NCI-H2196 (cell line): Measurements from ENCODE around the gene TPPP.
"Not testable (repeated sequence)": the region's sequence is repeated elsewhere in the genome, so short reads cannot be mapped to it uniquely, and the experiment has no call there.

Source experiments
- DNase-seq: peaks from one replicate; lab custom pipeline; 2025; ENCODE audit not compliant: unreplicated experiment; lab: John Stamatoyannopoulos, UW

The TPPP gene

DNA sequence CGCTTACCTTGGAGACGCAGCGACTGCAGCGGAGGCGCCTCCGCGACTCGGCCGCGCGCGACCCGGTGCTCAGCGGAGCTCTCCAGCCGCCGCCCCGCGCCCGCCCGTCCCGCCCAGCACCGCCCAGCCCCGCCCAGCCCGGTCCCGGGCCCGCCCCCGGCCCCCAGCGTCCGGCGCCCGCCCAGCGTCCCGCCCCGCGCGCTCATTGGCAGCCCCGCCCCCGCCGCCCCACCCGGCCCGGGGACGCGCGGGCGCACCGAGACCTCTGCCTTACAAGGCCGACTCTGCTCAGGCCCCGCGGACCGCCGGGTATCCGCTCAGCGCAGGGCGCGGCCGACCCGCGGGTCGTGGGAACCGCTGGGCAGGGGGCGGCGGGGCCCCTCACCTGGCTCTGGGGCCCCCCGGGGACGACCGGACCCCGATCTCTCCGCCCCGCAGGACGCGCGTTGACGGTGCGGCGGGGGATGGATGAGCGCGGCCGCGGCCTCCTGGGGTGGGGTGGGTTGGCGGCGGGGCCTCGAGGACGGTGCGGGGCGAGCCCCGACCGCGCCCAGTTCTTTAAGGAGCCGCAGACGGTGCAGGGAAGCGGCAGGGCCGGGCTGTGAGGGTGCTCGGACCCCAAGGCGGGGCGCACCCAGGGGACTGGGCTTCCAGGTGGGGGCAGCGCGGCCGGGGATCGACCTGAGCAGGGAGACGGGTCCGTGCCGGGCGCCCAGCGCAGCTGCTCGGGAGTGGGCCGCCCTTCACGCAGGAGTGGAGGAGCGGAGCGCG is at the start of gene TPPP:
Gene TPPP (minus strand): TSS at position 82 of the 771 bp plus-strand sequence. CDS start 15,292 bp downstream, outside the sequence.
- DNase-seq = peak; percentile 79

DNA sequence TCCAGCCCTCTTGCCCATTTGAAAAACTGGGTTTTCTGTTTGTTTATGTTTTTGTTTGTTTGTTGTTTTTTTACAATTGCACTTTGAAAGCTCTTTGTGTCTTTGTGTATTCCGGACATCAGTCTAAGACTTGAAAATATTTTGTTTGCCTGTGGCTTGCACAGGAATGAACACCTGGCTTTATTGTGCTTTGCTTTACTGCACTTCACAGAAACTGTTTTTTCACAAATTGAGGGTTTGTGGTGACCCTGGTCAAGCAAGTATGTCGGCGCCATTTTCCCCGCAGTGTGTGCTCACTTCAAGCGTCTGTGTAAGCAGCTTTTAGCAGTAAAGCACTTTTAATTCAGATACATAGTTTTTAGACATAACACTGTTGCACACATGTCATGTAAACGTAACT is 49.1 kb upstream of the TPPP start:
- not testable (repeated sequence) for DNase-seq

GRCh38 chr5:734145-734544 is 41.0 kb upstream of the TPPP start:
- not testable (repeated sequence) for DNase-seq

- not testable (repeated sequence) for DNase-seq
Measured at GRCh38 chr5:732754-733454, 39.8 kb upstream of the TPPP start.

DNA sequence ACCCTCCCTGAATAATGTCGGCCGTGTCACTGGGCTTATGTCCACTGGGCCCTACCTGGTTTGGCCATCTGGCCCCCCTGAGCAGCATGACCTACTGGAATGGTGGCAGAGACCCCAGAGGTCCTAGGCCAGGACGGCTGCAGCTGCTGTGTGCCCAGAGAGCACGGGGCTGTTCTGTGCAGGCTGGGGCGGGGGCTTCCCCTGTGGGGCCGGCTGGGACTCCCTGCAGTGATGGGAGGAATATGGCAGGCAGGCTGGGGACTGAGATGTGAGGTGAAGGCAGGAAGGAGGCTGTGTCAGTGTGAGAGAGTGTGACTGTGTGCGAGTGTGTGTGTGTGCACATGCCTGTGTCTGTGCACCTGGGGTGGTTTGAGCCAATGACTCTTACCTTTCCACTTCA is 36.1 kb upstream of the TPPP start:
- DNase-seq = not testable (repeated sequence)

GRCh38 chr5:727087-727486 is 33.9 kb upstream of the TPPP start:
- not testable (repeated sequence) for DNase-seq

DNA sequence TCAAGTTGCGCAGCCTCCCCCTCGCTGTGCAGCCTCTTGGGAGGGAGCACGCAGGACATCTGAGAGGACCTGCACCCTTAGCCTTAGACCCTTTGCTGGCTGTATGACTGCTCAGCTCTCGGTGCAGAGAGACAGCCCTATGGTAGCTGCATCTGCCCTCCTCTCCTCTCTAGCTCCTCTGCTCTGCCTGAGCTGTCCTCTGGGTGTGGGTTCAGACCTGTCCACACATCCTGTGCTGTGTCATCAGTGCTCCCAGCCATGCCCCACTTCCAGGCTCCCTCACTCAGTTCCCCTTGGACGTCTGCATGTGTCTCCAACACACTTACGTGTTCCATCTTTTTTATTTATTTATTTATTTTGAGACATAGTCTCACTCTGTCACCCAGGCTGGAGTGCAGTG is 30.7 kb upstream of the TPPP start:
- not testable (repeated sequence) for DNase-seq

GRCh38 chr5:723309-723708 is 30.2 kb upstream of the TPPP start:
- DNase-seq = not testable (repeated sequence)

DNA sequence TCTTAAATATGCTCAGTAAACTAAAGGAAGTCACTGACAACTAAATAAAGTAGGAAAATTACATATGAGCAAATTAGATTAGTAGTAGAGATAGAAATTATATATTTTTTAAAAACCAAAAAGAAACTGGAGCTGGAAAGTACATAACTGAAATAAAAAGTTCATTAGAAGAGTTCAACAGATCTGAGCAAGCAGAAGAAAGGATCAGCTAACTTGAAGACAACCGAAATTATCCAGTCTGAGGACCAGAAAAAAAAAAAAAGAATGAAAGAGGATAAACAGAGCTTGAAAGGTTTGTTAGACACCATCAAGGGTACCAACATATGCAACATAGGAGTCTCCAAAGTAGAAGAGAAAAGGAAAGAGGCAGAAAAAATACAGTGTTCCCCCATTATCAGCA is 26.2 kb upstream of the TPPP start:
- DNase-seq = not testable (repeated sequence)

DNA sequence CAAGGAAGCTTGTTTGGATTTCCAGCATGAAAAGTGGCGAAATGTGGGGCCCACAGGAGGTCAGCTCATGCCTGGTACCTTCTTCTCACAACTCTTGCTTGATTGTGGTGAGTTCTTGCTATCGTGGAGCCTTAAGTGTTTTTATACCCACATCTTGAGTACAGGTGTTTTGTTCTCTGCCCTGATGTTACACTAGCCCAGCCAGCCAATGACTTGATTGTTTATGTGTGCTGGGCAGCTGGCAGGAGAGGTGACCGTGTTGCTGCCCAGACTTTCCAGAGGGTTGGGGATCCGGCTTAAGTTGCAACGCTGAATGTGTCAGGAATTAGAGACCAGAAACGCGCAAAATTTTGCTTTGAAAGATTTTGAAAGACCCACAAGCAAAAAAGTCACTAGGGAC is 24.0 kb upstream of the TPPP start:
- no peak for DNase-seq

- not testable (repeated sequence) for DNase-seq
Measured at GRCh38 chr5:716740-717139, 23.6 kb upstream of the TPPP start.

DNA sequence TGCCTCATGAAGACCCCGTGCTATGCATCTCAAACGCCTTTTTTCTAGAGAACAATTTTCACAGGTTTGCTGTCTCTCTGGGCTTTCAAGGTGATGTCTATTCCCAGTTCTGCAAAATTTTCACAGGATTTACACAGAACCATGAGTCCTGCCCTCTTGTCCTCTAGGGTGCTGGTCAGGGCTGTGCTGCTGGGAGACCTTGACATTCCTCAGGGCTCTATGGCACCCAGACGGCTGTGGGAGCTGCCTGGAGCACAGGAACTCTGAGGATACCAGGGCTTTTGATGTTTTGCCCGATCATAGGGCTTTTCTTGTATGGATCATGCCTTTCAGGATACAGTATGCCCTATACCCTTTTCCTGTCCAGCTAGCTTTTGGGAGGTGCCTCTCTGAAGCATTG is 22.5 kb upstream of the TPPP start:
- DNase-seq = not testable (repeated sequence)

DNA sequence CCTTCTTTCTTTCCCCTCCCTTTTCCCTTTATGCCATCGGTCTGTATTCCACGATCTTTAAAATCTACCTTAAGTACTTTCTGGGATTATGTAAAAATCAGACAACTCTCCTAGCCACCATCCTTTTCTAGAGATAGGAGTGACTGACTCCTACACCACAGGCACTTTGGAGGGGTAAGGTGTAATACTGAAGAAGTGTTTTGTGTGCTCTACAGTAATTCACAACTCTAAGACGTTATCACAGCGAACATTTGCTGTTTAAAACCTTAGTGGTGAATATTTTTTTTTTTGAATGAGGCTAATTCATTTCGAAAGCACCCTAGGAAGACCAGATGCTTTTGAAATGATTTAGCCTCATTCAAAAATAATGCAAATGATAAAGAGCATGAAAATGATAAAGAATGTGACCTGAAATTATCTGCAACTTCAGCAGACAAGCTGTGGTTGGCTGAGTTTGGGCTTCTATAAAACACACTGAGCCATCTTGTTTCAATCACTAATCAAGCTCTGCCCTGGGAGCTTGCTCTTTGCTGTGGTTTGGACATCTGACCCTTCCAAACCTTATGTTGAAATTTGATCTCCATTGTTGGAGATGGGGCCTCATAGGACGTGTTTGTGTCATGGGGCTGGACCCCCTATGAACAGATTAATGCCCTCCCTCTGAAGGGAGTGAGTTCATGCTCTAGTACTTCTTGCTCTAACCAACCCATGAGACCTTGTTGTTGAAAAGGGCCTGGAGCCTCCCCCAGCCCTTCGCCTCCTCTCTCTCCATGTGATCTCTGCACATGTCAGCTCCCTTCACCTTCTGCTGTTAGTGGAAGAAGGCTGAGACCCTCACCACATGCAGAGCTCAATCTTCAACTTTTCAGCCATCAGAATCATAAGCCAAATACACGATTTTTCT is 21.3 kb upstream of the TPPP start:
- DNase-seq = not testable (repeated sequence)

DNA sequence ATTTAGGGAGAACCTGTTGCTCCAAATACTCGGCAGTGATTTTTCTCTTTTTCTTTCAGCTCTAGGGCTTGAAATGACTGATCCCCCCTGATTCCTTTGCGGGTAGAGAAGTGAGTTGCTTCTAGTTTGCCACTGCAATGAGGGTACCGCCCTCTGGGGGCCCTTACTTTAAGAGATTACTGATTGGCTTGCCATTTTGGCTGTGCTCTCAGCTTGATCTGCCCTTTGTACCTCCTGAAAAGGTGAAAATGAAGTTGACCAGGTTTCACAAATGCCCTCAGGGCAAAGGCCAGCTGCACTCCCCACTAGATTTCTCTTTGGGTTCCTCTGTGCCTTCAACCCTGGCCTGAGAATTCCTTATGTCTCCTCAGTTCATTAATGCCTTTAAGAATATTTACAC is 20.5 kb upstream of the TPPP start:
- DNase-seq = not testable (repeated sequence)

DNA sequence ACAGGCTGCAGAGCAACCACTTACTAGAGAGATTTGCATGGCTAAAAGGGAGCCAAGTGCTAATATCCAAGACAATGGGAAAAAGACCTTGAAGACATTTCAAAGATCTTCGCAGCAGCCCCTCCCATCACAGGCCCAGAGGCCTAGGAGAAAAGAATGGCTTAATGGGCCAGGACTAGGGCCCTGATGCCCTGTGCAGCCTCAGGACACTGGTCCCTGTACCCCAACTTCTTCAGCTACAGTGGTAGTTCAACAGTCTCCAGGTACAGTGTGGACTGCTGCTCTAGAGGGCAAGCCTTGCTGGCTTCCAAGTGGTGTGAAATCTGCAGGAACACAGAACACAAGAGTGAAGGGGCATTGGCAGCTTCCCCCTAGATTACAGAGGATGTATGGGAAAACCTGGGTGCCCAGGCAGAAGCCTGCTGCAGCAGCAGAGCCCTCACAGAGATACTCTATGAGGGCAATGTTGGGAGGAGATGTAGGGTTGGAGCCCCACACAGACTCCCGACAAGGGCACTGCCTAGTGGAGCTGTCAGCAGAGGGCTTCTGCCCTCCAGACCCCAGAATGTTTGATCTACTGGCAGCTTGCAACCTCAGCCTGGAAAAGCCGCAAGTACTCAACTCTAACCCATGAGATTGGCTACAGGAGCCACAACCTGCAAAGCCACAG is 15.8 kb upstream of the TPPP start:
- DNase-seq = not testable (repeated sequence)

DNA sequence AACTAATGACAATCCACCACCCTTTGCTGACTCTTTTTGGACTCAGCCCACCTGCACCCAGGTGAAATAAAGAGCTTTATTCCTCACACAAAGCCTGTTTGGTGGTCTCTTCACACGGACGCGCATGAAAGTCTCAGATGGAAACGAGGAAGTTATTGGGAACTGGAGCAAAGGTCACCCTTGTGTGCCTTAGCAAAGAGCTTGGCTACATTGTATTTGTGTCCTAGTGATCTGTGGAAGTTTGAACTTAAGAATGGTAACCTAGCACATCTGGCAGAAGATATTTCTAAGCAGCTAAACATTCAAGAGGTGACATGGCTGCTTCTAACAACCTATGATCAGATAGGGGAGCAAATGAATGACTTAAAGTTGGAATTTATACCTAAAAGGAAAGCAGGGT is 15.2 kb upstream of the TPPP start:
- not testable (repeated sequence) for DNase-seq

DNA sequence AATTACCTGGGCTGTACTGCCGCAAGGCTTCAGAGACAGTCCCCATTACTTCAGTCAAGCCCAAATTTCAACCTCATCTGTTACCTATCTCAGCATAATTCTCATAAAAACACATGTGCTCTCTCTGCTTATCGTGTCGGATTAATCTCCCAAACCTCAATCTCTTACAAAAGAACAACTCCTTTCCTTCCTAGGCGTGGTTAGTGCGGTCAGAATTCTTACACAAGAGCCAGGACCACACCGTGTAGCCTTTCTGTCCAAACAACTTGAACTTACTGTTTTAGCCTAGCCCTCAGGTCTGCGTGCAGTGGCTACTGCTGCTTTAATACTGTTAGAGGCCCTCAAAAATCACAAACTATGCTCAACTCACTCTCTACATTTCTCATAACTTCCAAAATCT is 13.0 kb upstream of the TPPP start:
- DNase-seq = not testable (repeated sequence)

DNA sequence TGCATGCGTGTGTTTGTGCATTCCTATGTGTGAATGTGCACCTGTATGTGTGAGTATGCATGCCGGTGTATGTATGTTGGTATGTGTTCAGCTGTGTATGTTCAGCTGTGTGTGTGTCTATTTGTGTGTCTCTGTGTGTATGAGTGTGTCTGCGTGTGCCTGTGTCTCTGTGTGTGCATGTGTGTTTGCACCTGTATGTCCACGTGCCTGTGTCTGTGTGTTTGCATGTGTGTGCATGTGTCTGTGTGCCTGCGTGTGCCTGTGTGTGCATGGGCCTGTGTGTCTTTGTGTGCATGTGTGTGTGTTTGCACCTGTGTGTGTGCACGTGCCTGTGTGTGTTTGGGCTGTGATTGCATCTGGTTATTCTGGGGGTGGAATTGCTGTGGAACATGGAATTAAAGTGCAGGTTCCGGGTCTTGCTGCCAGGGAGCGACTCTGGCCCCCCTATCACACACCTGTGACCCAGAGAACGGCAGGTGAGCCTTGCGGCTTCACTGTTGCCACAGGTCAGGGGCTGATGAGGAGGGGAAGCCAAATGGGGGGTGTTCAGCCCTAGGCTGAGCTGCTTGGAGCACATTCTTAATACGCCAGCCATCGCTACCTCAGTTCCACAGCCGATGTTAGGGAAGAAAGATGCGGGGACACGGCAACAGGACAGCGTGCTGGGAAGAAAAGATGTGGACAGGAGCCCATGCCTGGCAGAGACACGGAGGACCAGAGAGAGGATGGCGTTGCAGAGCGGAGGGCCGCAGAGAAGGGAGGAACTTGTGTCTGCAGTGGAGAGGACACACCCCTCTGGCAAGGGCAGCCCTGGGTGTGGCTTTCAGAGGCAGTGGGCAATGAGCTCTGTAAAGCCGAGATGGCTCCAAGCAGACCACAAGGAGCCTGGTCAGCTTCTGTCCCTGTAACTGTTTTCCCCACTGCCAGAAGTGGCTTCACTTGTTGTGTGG is 3.9 kb upstream of the TPPP start:
- not testable (repeated sequence) for DNase-seq

- DNase-seq = not testable (repeated sequence)
Measured at GRCh38 chr5:696191-696590, 3.0 kb upstream of the TPPP start.

DNA sequence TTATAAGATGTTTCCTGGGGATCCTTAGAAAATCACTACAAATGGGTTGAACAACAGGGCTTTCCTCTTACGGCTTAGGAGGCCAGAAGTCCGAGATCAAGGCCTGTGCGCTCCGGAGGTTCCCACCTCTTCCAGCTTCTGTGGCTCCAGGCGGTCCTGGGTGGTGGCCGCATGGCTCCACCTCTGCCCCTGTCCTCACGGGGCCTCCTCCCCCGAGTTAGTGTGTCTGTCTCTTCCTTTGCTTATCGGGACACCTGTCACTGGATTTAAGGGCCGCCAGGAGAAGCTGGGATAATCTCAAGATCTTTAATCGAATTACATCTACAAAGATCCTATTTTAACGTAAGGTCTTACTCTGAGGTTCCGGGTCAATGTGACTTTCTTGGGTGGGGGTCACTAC is 2.3 kb upstream of the TPPP start:
- DNase-seq = not testable (repeated sequence)
